SK-N-SH treated with all-trans-retinoic acid at 6 μM for 48 hours (cell line): ENCODE measurements around the gene BRD1.

Source experiments
- ATAC-seq: fragments of 200-7000 bp; cut with Tn5 transposase; 3 replicates; pipeline ENCODE4 v1.9.1; 2020; ENCODE audit warnings: mild to moderate bottlenecking, moderate library complexity
- ARNTL ChIP-seq: fragments of 450-650 bp; formaldehyde crosslinking; IDR thresholded peaks from 2 replicates; pipeline ENCODE4 v1.5.0; 2020; ENCODE audit warnings: low read depth, mild to moderate bottlenecking, moderate library complexity, borderline replicate concordance
- BACH2 ChIP-seq: fragments of 250-450 bp; sonication (Bioruptor Pico); IDR thresholded peaks from 2 replicates; pipeline ENCODE4 v1.9.0; 2021; ENCODE audit warnings: mild to moderate bottlenecking, borderline replicate concordance
- CSDC2 ChIP-seq: fragments of 250-450 bp; sonication (Bioruptor Pico); IDR thresholded peaks from 2 replicates; pipeline ENCODE4 v1.5.0; 2020; ENCODE audit warnings: mild to moderate bottlenecking, moderate library complexity
- ESRRG ChIP-seq: fragments of 250-450 bp; sonication (Bioruptor Pico); IDR thresholded peaks from 2 replicates; pipeline ENCODE4 v1.6.1; 2021; ENCODE audit warnings: mild to moderate bottlenecking
- GLIS3 ChIP-seq: fragments of 250-450 bp; sonication (Bioruptor Pico); IDR thresholded peaks from 2 replicates; pipeline ENCODE4 v1.5.0; 2020; ENCODE audit warnings: mild to moderate bottlenecking, moderate library complexity
- OSR1 ChIP-seq: fragments of 250-450 bp; sonication (Bioruptor Pico); IDR thresholded peaks from 2 replicates; pipeline ENCODE4 v1.8.0; 2022; ENCODE audit warnings: moderate library complexity, mild to moderate bottlenecking, inconsistent platforms
- PPARA ChIP-seq: fragments of 250-450 bp; sonication (Bioruptor Pico); IDR thresholded peaks from 2 replicates; pipeline ENCODE4 v1.5.0; 2020; ENCODE audit warnings: mild to moderate bottlenecking, borderline replicate concordance
- RARB ChIP-seq: fragments of 250-450 bp; sonication (Bioruptor Pico); IDR thresholded peaks from 2 replicates; pipeline ENCODE4 v1.8.0; 2021; ENCODE audit warnings: mild to moderate bottlenecking, moderate library complexity
- SNAI2 ChIP-seq: fragments of 250-450 bp; sonication (Bioruptor Pico); IDR thresholded peaks from 2 replicates; pipeline ENCODE4 v1.5.0; 2020; ENCODE audit warnings: mild to moderate bottlenecking, moderate library complexity
- TCF4 ChIP-seq: fragments of 250-450 bp; sonication (Bioruptor Pico); IDR thresholded peaks from 2 replicates; pipeline ENCODE4 v1.8.0; 2021; ENCODE audit warnings: mild to moderate bottlenecking, moderate library complexity, borderline replicate concordance
- ZC3H10 ChIP-seq: fragments of 250-450 bp; sonication (Bioruptor Pico); IDR thresholded peaks from 2 replicates; pipeline ENCODE4 v1.5.1; 2021; ENCODE audit warnings: mild to moderate bottlenecking, moderate library complexity
- ZFP3 ChIP-seq: fragments of 250-450 bp; sonication (Bioruptor Pico); IDR thresholded peaks from 2 replicates; pipeline ENCODE4 v1.5.0; 2020; ENCODE audit warnings: mild to moderate bottlenecking, moderate library complexity
- ZFP30 ChIP-seq: fragments of 450-650 bp; formaldehyde crosslinking; IDR thresholded peaks from 2 replicates; pipeline ENCODE4 v1.5.0; 2022; ENCODE audit warnings: mild to moderate bottlenecking, moderate library complexity
- ZNF565 ChIP-seq: fragments of 450-650 bp; formaldehyde crosslinking; conservative IDR thresholded peaks from 2 replicates; pipeline ENCODE4 v1.5.0; 2020; ENCODE audit warnings: low read depth, mild to moderate bottlenecking, moderate library complexity
- ZNF70 ChIP-seq: fragments of 450-650 bp; formaldehyde crosslinking; IDR thresholded peaks from 2 replicates; pipeline ENCODE4 v1.5.0; 2020; ENCODE audit warnings: mild to moderate bottlenecking, moderate library complexity
- ZNF8 ChIP-seq: fragments of 450-650 bp; formaldehyde crosslinking; IDR thresholded peaks from 2 replicates; pipeline ENCODE4 v1.5.0; 2020; ENCODE audit warnings: mild to moderate bottlenecking, moderate library complexity
- TF ChIP-seq, protein P1 (sequence below): fragments of 250-450 bp; sonication (Bioruptor Pico); IDR thresholded peaks from 2 replicates; pipeline ENCODE4 v1.8.0; 2021; ENCODE audit warnings: low read depth, mild to moderate bottlenecking, moderate library complexity, borderline replicate concordance
- TF ChIP-seq, protein P2 (sequence below): fragments of 250-450 bp; sonication (Bioruptor Pico); IDR thresholded peaks from 2 replicates; pipeline ENCODE4 v1.8.0; 2020; ENCODE audit warnings: mild to moderate bottlenecking, moderate library complexity, borderline replicate concordance
- TF ChIP-seq, protein P3 (sequence below): fragments of 250-450 bp; sonication (Bioruptor Pico); IDR thresholded peaks from 2 replicates; pipeline ENCODE4 v1.5.1; 2021; ENCODE audit warnings: mild to moderate bottlenecking, moderate library complexity
- TF ChIP-seq, protein P4 (sequence below): fragments of 250-450 bp; sonication (Bioruptor Pico); IDR thresholded peaks from 2 replicates; pipeline ENCODE4 v1.5.0; 2020; ENCODE audit warnings: mild to moderate bottlenecking, moderate library complexity
- TF ChIP-seq, protein P5 (sequence below): fragments of 250-450 bp; sonication (Bioruptor Pico); IDR thresholded peaks from 2 replicates; pipeline ENCODE4 v1.5.1; 2020; ENCODE audit warnings: low read depth, mild to moderate bottlenecking, moderate library complexity

The BRD1 gene

DNA sequence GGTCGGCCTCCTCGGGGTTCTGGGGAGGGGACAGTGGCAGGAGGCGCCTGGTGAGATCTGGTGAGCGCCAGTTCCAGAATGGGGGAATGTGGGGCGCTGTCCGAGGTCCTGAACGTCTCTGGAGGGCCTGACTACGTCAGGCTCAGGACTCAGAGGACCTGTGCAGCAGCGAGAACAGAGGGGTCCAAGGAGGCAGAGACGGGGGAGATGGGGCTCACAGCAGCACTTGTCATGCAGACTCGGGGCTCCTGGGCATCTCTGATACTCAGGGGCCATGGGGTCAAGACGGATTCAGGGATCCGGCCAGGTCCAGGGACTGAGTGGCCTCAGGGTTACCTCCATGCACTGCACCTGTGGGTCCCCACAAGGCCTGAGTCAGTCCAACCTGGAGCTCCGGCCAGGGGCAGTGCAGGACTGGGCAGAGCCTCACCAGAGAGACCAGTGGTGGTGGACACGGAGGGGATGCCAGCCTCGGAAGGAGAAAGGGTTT lies 92.2 kb downstream of the BRD1 start (continued):
- TF ChIP-seq, protein P1, sequence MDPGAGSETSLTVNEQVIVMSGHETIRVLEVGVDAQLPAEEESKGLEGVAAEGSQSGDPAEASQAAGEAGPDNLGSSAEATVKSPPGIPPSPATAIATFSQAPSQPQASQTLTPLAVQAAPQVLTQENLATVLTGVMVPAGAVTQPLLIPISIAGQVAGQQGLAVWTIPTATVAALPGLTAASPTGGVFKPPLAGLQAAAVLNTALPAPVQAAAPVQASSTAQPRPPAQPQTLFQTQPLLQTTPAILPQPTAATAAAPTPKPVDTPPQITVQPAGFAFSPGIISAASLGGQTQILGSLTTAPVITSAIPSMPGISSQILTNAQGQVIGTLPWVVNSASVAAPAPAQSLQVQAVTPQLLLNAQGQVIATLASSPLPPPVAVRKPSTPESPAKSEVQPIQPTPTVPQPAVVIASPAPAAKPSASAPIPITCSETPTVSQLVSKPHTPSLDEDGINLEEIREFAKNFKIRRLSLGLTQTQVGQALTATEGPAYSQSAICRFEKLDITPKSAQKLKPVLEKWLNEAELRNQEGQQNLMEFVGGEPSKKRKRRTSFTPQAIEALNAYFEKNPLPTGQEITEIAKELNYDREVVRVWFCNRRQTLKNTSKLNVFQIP (CRISPR knock-in tag), result no peak

DNA sequence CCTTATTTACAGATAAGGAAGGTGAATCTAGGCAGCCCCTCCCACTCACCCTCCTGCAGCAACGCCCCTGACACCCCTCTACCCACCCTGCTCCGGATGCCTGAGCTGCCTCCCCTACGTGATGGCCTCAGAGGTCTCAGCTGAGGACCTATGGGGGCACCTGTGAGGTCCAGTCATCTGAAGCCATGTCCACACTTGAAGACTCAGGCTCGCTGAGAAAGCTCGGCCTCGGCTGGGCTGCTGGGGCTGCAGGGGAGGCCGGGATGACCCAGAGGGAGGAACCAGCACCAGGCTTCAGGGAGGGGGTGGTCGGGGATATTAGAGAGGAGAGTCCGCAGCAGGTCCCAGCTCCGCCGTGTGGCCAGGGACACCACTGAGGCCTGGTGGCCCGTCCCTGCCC lies 92.8 kb downstream of the BRD1 start:
- ATAC-seq, result no peak
- TF ChIP-seq ARNTL (CRISPR knock-in tag) (no peak), TCF4 (CRISPR knock-in tag) (no peak), ZFP30 (no peak), PPARA (CRISPR knock-in tag) (no peak), SNAI2 (CRISPR knock-in tag) (no peak), RARB (CRISPR knock-in tag) (no peak), ESRRG (CRISPR knock-in tag) (no peak), GLIS3 (CRISPR knock-in tag) (no peak), ZNF8 (CRISPR knock-in tag) (no peak), ZFP3 (CRISPR knock-in tag) (no peak), BACH2 (no peak), OSR1 (no peak), ZNF70 (CRISPR knock-in tag) (no peak), ZNF565 (CRISPR knock-in tag) (no peak), ZC3H10 (CRISPR knock-in tag) (no peak)
- TF ChIP-seq, protein P2, sequence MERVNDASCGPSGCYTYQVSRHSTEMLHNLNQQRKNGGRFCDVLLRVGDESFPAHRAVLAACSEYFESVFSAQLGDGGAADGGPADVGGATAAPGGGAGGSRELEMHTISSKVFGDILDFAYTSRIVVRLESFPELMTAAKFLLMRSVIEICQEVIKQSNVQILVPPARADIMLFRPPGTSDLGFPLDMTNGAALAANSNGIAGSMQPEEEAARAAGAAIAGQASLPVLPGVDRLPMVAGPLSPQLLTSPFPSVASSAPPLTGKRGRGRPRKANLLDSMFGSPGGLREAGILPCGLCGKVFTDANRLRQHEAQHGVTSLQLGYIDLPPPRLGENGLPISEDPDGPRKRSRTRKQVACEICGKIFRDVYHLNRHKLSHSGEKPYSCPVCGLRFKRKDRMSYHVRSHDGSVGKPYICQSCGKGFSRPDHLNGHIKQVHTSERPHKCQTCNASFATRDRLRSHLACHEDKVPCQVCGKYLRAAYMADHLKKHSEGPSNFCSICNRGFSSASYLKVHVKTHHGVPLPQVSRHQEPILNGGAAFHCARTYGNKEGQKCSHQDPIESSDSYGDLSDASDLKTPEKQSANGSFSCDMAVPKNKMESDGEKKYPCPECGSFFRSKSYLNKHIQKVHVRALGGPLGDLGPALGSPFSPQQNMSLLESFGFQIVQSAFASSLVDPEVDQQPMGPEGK (CRISPR knock-in tag), result no peak
- TF ChIP-seq, protein P3, sequence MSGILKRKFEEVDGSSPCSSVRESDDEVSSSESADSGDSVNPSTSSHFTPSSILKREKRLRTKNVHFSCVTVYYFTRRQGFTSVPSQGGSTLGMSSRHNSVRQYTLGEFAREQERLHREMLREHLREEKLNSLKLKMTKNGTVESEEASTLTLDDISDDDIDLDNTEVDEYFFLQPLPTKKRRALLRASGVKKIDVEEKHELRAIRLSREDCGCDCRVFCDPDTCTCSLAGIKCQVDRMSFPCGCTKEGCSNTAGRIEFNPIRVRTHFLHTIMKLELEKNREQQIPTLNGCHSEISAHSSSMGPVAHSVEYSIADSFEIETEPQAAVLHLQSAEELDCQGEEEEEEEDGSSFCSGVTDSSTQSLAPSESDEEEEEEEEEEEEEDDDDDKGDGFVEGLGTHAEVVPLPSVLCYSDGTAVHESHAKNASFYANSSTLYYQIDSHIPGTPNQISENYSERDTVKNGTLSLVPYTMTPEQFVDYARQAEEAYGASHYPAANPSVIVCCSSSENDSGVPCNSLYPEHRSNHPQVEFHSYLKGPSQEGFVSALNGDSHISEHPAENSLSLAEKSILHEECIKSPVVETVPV, result no peak
- TF ChIP-seq, protein P1 (CRISPR knock-in tag), result no peak
- TF ChIP-seq, protein P4, sequence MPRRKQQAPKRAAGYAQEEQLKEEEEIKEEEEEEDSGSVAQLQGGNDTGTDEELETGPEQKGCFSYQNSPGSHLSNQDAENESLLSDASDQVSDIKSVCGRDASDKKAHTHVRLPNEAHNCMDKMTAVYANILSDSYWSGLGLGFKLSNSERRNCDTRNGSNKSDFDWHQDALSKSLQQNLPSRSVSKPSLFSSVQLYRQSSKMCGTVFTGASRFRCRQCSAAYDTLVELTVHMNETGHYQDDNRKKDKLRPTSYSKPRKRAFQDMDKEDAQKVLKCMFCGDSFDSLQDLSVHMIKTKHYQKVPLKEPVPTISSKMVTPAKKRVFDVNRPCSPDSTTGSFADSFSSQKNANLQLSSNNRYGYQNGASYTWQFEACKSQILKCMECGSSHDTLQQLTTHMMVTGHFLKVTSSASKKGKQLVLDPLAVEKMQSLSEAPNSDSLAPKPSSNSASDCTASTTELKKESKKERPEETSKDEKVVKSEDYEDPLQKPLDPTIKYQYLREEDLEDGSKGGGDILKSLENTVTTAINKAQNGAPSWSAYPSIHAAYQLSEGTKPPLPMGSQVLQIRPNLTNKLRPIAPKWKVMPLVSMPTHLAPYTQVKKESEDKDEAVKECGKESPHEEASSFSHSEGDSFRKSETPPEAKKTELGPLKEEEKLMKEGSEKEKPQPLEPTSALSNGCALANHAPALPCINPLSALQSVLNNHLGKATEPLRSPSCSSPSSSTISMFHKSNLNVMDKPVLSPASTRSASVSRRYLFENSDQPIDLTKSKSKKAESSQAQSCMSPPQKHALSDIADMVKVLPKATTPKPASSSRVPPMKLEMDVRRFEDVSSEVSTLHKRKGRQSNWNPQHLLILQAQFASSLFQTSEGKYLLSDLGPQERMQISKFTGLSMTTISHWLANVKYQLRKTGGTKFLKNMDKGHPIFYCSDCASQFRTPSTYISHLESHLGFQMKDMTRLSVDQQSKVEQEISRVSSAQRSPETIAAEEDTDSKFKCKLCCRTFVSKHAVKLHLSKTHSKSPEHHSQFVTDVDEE (CRISPR knock-in tag), result no peak
- TF ChIP-seq, protein P5, sequence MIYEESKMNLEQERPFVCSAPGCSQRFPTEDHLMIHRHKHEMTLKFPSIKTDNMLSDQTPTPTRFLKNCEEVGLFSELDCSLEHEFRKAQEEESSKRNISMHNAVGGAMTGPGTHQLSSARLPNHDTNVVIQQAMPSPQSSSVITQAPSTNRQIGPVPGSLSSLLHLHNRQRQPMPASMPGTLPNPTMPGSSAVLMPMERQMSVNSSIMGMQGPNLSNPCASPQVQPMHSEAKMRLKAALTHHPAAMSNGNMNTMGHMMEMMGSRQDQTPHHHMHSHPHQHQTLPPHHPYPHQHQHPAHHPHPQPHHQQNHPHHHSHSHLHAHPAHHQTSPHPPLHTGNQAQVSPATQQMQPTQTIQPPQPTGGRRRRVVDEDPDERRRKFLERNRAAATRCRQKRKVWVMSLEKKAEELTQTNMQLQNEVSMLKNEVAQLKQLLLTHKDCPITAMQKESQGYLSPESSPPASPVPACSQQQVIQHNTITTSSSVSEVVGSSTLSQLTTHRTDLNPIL (CRISPR knock-in tag), result no peak

DNA sequence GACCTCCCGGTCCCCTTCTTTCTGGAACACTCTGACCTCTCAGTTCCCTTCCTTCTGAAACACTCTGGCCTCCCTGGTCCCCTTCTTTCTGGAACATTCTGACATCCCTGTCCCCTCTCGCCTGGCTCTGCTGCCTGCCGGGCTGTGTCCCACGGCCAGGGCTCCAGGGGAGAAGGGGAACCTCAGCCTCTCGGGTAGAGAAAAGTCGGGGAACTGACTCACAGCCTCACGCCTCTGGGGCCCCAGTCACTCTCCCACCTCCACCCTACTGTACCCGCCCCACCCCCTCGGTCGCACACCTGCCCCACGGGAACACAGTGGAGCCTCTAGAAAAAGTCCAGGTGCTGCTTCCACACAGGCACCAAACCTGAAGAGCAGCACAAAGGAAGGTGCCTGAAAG lies 93.3 kb downstream of the BRD1 start:
- no peak for TF ChIP-seq BACH2
- no peak for TF ChIP-seq CSDC2
- TF ChIP-seq ZFP3 (CRISPR knock-in tag), result no peak
- TF ChIP-seq GLIS3 (CRISPR knock-in tag), result no peak
- TF ChIP-seq ZNF8 (CRISPR knock-in tag), result no peak
- TF ChIP-seq SNAI2 (CRISPR knock-in tag), result no peak
- TF ChIP-seq ZNF565 (CRISPR knock-in tag), result no peak
- no peak for TF ChIP-seq TCF4 (CRISPR knock-in tag)
- TF ChIP-seq ARNTL (CRISPR knock-in tag), result no peak
- TF ChIP-seq, protein P5 (CRISPR knock-in tag), result no peak
- no peak for TF ChIP-seq ESRRG (CRISPR knock-in tag)
- TF ChIP-seq RARB (CRISPR knock-in tag), result no peak
- no peak for TF ChIP-seq ZFP30
- TF ChIP-seq, protein P4 (CRISPR knock-in tag), result no peak
- TF ChIP-seq, all 23 proteins: peak for 0
- ATAC-seq, result no peak
